DND-41 (cell line): ENCODE results near the gene PCNT.

Source experiments
- ATAC-seq: fragments of 200-7000 bp; cut with Tn5 transposase; 3 replicates; pipeline ENCODE4 v1.9.1; 2021; ENCODE audit warnings: low read depth; ENCODE audit not compliant: insufficient read depth
- DNase-seq: peaks from one replicate; pipeline ENCODE4 v3.0.0-alpha.2; 2020
- H2AFZ ChIP-seq: 2 replicates; pipeline ENCODE4 v1.6.0; 2012; ENCODE audit warnings: low read depth, low read length
- H3K27ac ChIP-seq: 2 replicates; pipeline ENCODE4 v1.5.1; 2012; ENCODE audit warnings: low read length, inconsistent platforms
- H3K27me3 ChIP-seq: fragments of 200-600 bp; sonication (generic); 2 replicates; pipeline ENCODE4 v1.6.0; 2012; ENCODE audit warnings: low read length, mild to moderate bottlenecking, inconsistent platforms; ENCODE audit not compliant: insufficient read depth, poor library complexity
- H3K36me3 ChIP-seq: 2 replicates; pipeline ENCODE4 v1.5.1; 2012; ENCODE audit warnings: low read length, inconsistent platforms; ENCODE audit not compliant: insufficient read depth
- H3K4me1 ChIP-seq: 2 replicates; pipeline ENCODE4 v1.5.1; 2012; ENCODE audit warnings: mild to moderate bottlenecking, low read length; ENCODE audit not compliant: insufficient read depth
- H3K4me2 ChIP-seq: 2 replicates; pipeline ENCODE4 v1.6.0; 2012; ENCODE audit warnings: mild to moderate bottlenecking, moderate library complexity, low read length, inconsistent platforms; ENCODE audit not compliant: insufficient read depth
- H3K4me3 ChIP-seq, 2 experiments: fragments of 200-600 bp in 1 of 2; shearing (Covaris generic) in 1 of 2; 2 replicates each; pipeline ENCODE4 v1.5.1; 2012 to 2016; ENCODE audit warnings: inconsistent platforms in 2 of 2, low read length in 2 of 2, mild to moderate bottlenecking in 2 of 2, low read depth in 1 of 2, moderate library complexity in 1 of 2
- H3K79me2 ChIP-seq: 2 replicates; pipeline ENCODE4 v1.6.0; 2012; ENCODE audit warnings: low read length, inconsistent platforms; ENCODE audit not compliant: insufficient read depth
- H3K9ac ChIP-seq: 2 replicates; pipeline ENCODE4 v1.6.0; 2012; ENCODE audit warnings: low read depth, mild to moderate bottlenecking, inconsistent platforms, low read length, moderate library complexity
- H3K9me3 ChIP-seq: 2 replicates; pipeline ENCODE4 v1.5.1; 2012; ENCODE audit warnings: low read length, moderate library complexity, mild to moderate bottlenecking, inconsistent platforms; ENCODE audit not compliant: insufficient read depth, severe bottlenecking
- H4K20me1 ChIP-seq: 2 replicates; pipeline ENCODE4 v1.6.0; 2012; ENCODE audit warnings: low read length; ENCODE audit not compliant: insufficient read depth
- EZH2 ChIP-seq: IDR thresholded peaks from 3 replicates; pipeline ENCODE4 v1.6.1; 2012; ENCODE audit warnings: borderline replicate concordance, low read depth, mild to moderate bottlenecking, moderate library complexity, low read length, inconsistent platforms; ENCODE audit not compliant: severe bottlenecking
- TF ChIP-seq, protein P1 (sequence below): IDR thresholded peaks from 2 replicates; pipeline ENCODE4 v1.5.1; 2012; ENCODE audit warnings: borderline replicate concordance, low read length, moderate library complexity, mild to moderate bottlenecking; ENCODE audit not compliant: poor library complexity, severe bottlenecking; ENCODE audit errors: extremely low read depth

The PCNT gene

GRCh38 chr21:46351476-46352163, 27.7 kb downstream of the PCNT start:
- Histone ChIP-seq H3K27ac (no peak overlapping the region), H3K9me3 (no peaks in the 10 kb centered on the region), H3K4me2 (no peak overlapping the region), H3K9ac (no peak overlapping the region), H3K79me2 (peaks cover 6% of the 10 kb centered on the region; the same call in 1 of the 2 replicates), H2AFZ (no peak overlapping the region), H4K20me1 (peaks cover 44% of the 10 kb centered on the region), H3K4me1 (no peaks in the 10 kb centered on the region), H3K27me3 (no peaks in the 10 kb centered on the region), H3K4me3 (no peak overlapping the region), H3K36me3 (peaks cover 100% of the 10 kb centered on the region)
- ATAC-seq, result no peak
- TF ChIP-seq, protein P1, sequence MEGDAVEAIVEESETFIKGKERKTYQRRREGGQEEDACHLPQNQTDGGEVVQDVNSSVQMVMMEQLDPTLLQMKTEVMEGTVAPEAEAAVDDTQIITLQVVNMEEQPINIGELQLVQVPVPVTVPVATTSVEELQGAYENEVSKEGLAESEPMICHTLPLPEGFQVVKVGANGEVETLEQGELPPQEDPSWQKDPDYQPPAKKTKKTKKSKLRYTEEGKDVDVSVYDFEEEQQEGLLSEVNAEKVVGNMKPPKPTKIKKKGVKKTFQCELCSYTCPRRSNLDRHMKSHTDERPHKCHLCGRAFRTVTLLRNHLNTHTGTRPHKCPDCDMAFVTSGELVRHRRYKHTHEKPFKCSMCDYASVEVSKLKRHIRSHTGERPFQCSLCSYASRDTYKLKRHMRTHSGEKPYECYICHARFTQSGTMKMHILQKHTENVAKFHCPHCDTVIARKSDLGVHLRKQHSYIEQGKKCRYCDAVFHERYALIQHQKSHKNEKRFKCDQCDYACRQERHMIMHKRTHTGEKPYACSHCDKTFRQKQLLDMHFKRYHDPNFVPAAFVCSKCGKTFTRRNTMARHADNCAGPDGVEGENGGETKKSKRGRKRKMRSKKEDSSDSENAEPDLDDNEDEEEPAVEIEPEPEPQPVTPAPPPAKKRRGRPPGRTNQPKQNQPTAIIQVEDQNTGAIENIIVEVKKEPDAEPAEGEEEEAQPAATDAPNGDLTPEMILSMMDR, result no peak
- no peak for TF ChIP-seq EZH2
- DNase-seq, result no peak

GRCh38 chr21:46352164-46352515, 28.2 kb downstream of the PCNT start:
- H3K4me3 ChIP-seq, result no peak overlapping the region
- peaks cover 39% of the 10 kb centered on the region for H4K20me1 ChIP-seq
- DNase-seq (no peak), ATAC-seq (no peak)
- no peak overlapping the region for H3K9ac ChIP-seq
- no peaks in the 10 kb centered on the region for H3K9me3 ChIP-seq
- peaks cover 4% of the 10 kb centered on the region; the same call in 1 of the 2 replicates for H3K79me2 ChIP-seq
- no peak overlapping the region for H3K4me2 ChIP-seq
- no peak overlapping the region for H2AFZ ChIP-seq
- H3K4me1 ChIP-seq, result no peaks in the 10 kb centered on the region
- H3K36me3 ChIP-seq, result peaks cover 100% of the 10 kb centered on the region
- no peaks in the 10 kb centered on the region for H3K27me3 ChIP-seq
- TF ChIP-seq EZH2, result no peak
- TF ChIP-seq, protein P1, result no peak
- no peak overlapping the region for H3K27ac ChIP-seq

DNA sequence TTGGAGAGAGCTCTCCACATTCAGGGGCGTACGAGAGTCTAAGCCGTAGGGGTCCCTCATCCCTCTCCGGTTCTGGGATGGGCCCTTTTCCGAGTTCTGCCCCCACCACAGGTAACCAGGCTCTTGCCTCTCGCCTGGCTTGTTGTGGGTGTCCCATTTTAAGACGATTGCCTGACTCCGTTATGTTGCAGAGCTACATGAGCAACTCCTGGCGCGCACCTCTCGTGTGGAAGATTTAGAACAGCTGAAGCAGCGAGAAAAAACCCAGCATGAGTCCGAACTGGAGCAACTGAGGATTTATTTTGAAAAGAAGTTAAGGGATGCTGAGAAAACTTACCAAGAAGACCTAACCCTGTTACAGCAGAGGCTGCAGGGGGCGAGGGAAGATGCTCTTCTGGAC, 29.0 kb downstream of the PCNT start:
- Histone ChIP-seq H3K9me3 (no peaks in the 10 kb centered on the region), H3K4me1 (no peaks in the 10 kb centered on the region), H4K20me1 (peaks cover 31% of the 10 kb centered on the region), H3K27me3 (no peaks in the 10 kb centered on the region), H3K4me2 (no peak overlapping the region), H2AFZ (no peak overlapping the region), H3K4me3 (no peak overlapping the region), H3K36me3 (peaks cover 100% of the 10 kb centered on the region), H3K9ac (no peak overlapping the region), H3K27ac (no peak overlapping the region), H3K79me2 (peaks cover 4% of the 10 kb centered on the region; the same call in 1 of the 2 replicates)
- ATAC-seq (no peak), DNase-seq (no peak)
- TF ChIP-seq, protein P1, result no peak
- no peak for TF ChIP-seq EZH2
